ENCODE results near the gene CCL16. TPM values are rescaled to one million over a fixed set of nuclear protein-coding genes. Genes with fewer than 3 reads are reported as not detected.

CCL16 gene, protein sequence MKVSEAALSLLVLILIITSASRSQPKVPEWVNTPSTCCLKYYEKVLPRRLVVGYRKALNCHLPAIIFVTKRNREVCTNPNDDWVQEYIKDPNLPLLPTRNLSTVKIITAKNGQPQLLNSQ
- not detected in 2 replicates for polyA plus RNA-seq (2011; rRNA removed)
- not detected in 2 replicates for polyA minus RNA-seq (2011; rRNA and poly(A)+ RNA removed)

DNA sequence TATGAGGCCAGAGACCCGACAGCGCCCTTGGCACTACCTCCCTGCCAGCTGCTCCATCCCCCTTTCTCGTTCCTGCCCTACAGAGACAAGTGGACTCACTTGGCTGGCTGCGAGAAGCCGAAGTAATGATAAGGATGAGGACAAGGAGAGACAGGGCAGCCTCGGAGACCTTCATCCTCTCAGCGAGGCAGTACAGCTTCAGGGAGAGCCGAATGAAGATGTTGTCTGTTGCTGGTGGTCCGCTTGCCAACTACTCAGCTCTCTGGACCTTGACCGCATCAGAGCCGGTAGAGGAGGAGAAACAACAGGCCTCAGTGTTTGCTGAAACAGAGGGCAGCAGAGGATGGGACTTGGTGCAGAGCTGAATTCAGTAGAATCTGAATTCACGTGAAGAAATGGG lies at the start of gene CCL16:
TSS of gene CCL16 (minus strand) at position 252 of the 400 bp plus-strand sequence. CDS start at position 175, 77 bp downstream.
- CTCF ChIA-PET, result no interaction called here
- H3K36me3 ChIP-seq (ENCODE audit: control insufficient read depth, insufficient read depth, low read length), result no peaks in the 10 kb centered on the region
- H3K4me3 ChIP-seq (ENCODE audit: low read depth, low read length), result no peak within 1 kb of the TSS
- TF ChIP-seq, protein P1, sequence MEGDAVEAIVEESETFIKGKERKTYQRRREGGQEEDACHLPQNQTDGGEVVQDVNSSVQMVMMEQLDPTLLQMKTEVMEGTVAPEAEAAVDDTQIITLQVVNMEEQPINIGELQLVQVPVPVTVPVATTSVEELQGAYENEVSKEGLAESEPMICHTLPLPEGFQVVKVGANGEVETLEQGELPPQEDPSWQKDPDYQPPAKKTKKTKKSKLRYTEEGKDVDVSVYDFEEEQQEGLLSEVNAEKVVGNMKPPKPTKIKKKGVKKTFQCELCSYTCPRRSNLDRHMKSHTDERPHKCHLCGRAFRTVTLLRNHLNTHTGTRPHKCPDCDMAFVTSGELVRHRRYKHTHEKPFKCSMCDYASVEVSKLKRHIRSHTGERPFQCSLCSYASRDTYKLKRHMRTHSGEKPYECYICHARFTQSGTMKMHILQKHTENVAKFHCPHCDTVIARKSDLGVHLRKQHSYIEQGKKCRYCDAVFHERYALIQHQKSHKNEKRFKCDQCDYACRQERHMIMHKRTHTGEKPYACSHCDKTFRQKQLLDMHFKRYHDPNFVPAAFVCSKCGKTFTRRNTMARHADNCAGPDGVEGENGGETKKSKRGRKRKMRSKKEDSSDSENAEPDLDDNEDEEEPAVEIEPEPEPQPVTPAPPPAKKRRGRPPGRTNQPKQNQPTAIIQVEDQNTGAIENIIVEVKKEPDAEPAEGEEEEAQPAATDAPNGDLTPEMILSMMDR (IDR thresholded peaks at IDR 0.05; ENCODE audit: insufficient read depth, low read depth, low read length), result no peak
- peaks cover 2% of the 10 kb centered on the region; the same call in 1 of the 2 replicates for H3K27me3 ChIP-seq (ENCODE audit: control insufficient read depth, insufficient read depth, low read length)
- POLR2A ChIA-PET, result no interaction called here
- no peak for DNase-seq (ENCODE audit: low read depth)

DNA sequence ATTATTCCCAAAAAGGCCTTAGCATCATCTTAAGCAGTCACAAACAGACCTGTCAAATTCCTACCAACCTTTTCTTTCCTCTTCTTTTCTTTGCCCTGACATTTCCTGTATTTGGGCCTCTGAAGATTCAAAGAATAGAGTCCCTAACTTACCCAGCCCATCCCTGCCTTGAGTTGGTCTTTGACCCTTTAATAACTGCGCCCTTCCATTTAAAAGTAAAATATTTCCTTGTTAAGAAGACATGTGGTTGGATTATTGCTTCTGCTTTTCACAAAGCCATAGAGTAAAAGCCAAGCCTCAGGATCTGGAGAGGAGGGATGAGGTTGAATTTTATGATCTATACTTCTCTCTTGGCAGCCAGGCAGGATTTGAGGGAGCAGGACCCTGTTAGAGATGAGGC lies 49.7 kb upstream of the CCL16 start:
- TF ChIP-seq, protein P1 (IDR thresholded peaks at IDR 0.05; ENCODE audit: insufficient read depth, low read depth, low read length), result no peak
- no peaks in the 10 kb centered on the region for H3K36me3 ChIP-seq (ENCODE audit: control insufficient read depth, insufficient read depth, low read length)
- ChIA-PET CTCF (no interaction called here), POLR2A (no interaction called here)
- no peaks in the 10 kb centered on the region for H3K27me3 ChIP-seq (ENCODE audit: control insufficient read depth, insufficient read depth, low read length)
- no peak overlapping the region for H3K4me3 ChIP-seq (ENCODE audit: low read depth, low read length)
- DNase-seq (ENCODE audit: low read depth), result no peak

DNA sequence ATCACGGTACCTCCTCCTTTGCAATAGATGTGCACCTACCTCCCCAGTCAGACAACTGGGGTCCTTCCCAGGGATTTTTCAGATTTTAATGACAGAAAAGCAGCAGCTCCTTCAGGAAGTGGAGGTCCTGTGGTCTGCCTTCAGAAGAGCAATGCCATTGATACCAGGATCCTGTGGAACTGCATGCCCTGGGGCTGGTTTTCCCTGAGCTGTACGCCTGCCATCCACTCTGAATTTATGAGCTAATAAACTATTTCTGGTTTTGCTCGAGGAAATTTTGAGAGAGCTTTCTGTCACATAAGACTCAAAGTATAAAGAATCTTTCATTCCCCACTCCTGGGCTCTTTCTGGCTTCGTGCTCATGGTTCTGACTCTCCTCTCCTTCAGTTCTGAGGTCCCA lies 46.5 kb upstream of the CCL16 start:
- H3K36me3 ChIP-seq (ENCODE audit: control insufficient read depth, insufficient read depth, low read length), result no peaks in the 10 kb centered on the region
- DNase-seq (ENCODE audit: low read depth), result no peak
- ChIA-PET CTCF (no interaction called here), POLR2A (no interaction called here)
- no peaks in the 10 kb centered on the region for H3K27me3 ChIP-seq (ENCODE audit: control insufficient read depth, insufficient read depth, low read length)
- no peak overlapping the region for H3K4me3 ChIP-seq (ENCODE audit: low read depth, low read length)
- TF ChIP-seq, protein P1 (IDR thresholded peaks at IDR 0.05; ENCODE audit: insufficient read depth, low read depth, low read length), result no peak

DNA sequence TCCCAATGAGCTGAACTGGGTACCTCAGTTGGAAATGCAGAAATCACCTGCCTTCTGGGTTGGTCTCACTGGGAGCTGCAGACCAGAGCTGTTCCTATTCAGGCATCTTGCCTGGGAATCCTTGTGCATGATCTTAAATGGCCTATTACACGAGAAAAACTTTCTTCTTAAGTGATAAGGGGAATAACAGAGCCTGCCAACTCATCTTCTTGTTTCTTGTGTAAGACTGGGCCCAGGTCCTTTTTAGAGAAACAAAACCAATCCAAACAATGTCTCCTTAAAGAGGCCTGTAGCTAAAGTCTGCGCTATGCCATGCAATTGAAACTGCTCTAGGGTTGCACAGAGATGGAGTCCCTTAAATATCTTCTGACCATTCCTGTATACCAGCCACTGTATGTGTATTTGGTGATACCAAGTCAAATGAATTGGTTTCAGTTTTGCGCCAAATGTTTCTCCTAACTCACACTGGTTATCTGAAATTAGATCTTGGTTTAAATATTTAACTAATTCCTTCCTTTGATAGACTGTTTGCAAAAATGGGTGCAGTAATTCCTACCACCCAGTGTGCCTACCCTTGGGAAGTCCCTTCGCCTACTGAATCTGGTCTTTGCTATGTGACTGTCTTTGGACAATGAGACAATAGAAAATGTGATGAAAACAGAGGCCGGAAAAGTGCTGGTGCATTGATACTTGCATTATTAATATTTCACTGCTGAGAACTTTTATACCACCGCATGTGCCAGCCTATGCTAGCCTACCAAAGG lies 43.0 kb upstream of the CCL16 start:
- DNase-seq (ENCODE audit: low read depth), result no peak
- TF ChIP-seq, protein P1 (IDR thresholded peaks at IDR 0.05; ENCODE audit: insufficient read depth, low read depth, low read length), result no peak
- Histone ChIP-seq H3K27me3 (ENCODE audit: control insufficient read depth, insufficient read depth, low read length) (no peaks in the 10 kb centered on the region), H3K36me3 (ENCODE audit: control insufficient read depth, insufficient read depth, low read length) (no peaks in the 10 kb centered on the region), H3K4me3 (ENCODE audit: low read depth, low read length) (no peak overlapping the region)
- CTCF ChIA-PET, result interaction anchor here (0.7 to 1.1 kb wide), 2 partner anchors 19 to 124 kb away, joined by 3 read pairs; no protein-coding TSS in a partner anchor
- POLR2A ChIA-PET, result no interaction called here

DNA sequence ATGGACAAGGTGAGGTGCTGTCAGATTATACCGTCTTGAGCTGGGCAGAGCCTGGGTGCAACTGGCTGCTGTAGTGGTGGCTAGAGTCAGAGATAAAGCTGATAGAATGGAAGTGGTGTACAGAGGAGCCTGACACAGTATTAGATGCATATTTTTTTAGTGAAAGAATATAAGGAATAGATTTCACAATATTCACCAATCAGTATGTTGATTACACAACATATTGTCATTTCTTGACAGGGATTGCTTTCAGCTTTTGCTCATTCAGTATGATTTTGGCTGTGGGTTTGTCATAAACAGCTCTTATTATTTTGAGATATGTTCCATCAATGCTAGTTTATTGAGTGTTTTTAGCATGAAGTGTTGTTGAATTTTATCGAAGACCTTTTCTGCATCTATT lies 38.1 kb upstream of the CCL16 start:
- TF ChIP-seq, protein P1 (IDR thresholded peaks at IDR 0.05; ENCODE audit: insufficient read depth, low read depth, low read length), result no peak
- Histone ChIP-seq H3K36me3 (ENCODE audit: control insufficient read depth, insufficient read depth, low read length) (no peaks in the 10 kb centered on the region), H3K27me3 (ENCODE audit: control insufficient read depth, insufficient read depth, low read length) (no peaks in the 10 kb centered on the region), H3K4me3 (ENCODE audit: low read depth, low read length) (no peak overlapping the region)
- ChIA-PET CTCF (no interaction called here), POLR2A (no interaction called here)
- no peak for DNase-seq (ENCODE audit: low read depth)
